Testis (tissue), 2 donors: Measurements from ENCODE around the gene LRRC47.

Source experiments
- CTCF ChIP-seq, 3 experiments: fragments of 450-650 bp in 2 of 3; fragments of 200-600 bp in 1 of 3; sonication (generic) in 1 of 3; IDR thresholded peaks; one replicate each; pipeline ENCODE4 v1.5.1; 2016 to 2019; ENCODE audit warnings: antibody characterized with exemption in 3 of 3, mild to moderate bottlenecking in 2 of 3, moderate library complexity in 1 of 3
- POLR2A ChIP-seq: fragments of 450-650 bp; IDR thresholded peaks from one replicate; pipeline ENCODE4 v1.6.1; 2017; ENCODE audit warnings: antibody characterized with exemption, mild to moderate bottlenecking, moderate library complexity

DNA sequence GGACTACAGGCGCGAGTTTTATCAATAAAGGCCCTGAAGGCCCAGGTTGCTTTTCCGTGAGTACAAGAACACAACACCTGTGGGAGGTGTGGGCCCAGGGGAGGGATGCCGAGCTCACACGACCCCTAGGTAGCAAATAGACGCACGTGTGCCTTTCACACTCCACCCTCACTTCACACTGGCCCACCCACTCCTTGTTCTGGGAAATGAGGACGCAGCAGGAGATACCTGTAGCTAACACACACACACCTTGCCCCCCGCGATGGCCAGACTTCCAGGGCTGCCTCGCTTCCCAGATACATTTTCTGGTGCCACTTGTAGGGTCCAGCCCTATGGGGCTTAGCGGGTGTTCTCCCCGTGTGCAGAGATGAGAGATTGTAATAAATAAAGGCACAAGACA lies 48.4 kb downstream of the LRRC47 start:
- TF ChIP-seq CTCF (IDR thresholded peaks at IDR 0.05), result no peak
- no peak for TF ChIP-seq POLR2A
